ACHN (cell line): ENCODE data around the gene R3HDM2.
"Not testable (repeated sequence)": the region's sequence is repeated elsewhere in the genome, so short reads cannot be mapped to it uniquely, and the experiment has no call there.

Experiments
- DNase-seq: peaks from one replicate; pipeline ENCODE4 v3.0.0-alpha.2; 2015
- in situ Hi-C: cut with HindIII; loops from 2 replicates; pipeline ENCODE4 v1.10.0; 2017; ENCODE audit warnings: low sequenced_read_pairs, low pct_ligation_motif_present, low pct_unique_long_range_greater_than_20kb

Gene R3HDM2

DNA sequence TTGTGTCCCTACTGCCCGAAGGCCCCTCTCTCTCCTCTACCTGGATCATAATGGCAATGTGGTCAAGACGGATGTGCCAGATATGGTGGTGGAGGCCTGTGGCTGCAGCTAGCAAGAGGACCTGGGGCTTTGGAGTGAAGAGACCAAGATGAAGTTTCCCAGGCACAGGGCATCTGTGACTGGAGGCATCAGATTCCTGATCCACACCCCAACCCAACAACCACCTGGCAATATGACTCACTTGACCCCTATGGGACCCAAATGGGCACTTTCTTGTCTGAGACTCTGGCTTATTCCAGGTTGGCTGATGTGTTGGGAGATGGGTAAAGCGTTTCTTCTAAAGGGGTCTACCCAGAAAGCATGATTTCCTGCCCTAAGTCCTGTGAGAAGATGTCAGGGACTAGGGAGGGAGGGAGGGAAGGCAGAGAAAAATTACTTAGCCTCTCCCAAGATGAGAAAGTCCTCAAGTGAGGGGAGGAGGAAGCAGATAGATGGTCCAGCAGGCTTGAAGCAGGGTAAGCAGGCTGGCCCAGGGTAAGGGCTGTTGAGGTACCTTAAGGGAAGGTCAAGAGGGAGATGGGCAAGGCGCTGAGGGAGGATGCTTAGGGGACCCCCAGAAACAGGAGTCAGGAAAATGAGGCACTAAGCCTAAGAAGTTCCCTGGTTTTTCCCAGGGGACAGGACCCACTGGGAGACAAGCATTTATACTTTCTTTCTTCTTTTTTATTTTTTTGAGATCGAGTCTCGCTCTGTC, 26.1 kb upstream of the R3HDM2 start:
- in situ Hi-C loops, result loop anchor here (25.0 kb wide), 1 partner anchor 170 kb away; no protein-coding TSS in a partner anchor

DNA sequence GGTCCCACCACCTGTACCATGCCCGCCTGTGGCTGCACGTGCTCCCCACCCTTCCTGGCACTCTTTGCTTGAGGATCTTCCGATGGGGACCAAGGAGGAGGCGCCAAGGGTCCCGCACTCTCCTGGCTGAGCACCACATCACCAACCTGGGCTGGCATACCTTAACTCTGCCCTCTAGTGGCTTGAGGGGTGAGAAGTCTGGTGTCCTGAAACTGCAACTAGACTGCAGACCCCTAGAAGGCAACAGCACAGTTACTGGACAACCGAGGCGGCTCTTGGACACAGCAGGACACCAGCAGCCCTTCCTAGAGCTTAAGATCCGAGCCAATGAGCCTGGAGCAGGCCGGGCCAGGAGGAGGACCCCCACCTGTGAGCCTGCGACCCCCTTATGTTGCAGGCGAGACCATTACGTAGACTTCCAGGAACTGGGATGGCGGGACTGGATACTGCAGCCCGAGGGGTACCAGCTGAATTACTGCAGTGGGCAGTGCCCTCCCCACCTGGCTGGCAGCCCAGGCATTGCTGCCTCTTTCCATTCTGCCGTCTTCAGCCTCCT, 25.4 kb upstream of the R3HDM2 start:
- DNase-seq, result peak; percentile 81
- in situ Hi-C loops, result loop anchor here (25.0 kb wide), 1 partner anchor 169 kb away; no protein-coding TSS in a partner anchor

More for the DNA sequence above, 26.1 kb upstream of the R3HDM2 start:
- DNase-seq, result no peak

DNA sequence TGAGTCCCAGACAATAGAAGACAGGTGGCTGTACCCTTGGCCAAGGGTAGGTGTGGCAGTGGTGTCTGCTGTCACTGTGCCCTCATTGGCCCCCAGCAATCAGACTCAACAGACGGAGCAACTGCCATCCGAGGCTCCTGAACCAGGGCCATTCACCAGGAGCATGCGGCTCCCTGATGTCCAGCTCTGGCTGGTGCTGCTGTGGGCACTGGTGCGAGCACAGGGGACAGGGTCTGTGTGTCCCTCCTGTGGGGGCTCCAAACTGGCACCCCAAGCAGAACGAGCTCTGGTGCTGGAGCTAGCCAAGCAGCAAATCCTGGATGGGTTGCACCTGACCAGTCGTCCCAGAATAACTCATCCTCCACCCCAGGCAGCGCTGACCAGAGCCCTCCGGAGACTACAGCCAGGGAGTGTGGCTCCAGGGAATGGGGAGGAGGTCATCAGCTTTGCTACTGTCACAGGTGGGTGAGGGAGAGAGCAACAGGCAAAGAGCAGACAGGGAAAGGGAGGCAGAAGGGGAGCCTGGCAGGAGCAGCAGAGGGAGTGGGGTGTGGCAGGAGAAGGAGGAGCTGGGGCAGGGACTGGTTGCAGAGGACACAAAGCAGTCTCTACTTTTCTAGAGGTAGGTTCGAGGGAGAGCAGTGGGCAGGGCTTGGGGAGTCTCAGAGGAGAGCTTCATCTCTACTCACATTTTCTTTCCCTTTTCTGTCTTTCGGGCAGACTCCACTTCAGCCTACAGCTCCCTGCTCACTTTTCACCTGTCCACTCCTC, 24.7 kb upstream of the R3HDM2 start:
- in situ Hi-C loops, result loop anchor here (25.0 kb wide), 1 partner anchor 168 kb away; no protein-coding TSS in a partner anchor
- no peak for DNase-seq

DNA sequence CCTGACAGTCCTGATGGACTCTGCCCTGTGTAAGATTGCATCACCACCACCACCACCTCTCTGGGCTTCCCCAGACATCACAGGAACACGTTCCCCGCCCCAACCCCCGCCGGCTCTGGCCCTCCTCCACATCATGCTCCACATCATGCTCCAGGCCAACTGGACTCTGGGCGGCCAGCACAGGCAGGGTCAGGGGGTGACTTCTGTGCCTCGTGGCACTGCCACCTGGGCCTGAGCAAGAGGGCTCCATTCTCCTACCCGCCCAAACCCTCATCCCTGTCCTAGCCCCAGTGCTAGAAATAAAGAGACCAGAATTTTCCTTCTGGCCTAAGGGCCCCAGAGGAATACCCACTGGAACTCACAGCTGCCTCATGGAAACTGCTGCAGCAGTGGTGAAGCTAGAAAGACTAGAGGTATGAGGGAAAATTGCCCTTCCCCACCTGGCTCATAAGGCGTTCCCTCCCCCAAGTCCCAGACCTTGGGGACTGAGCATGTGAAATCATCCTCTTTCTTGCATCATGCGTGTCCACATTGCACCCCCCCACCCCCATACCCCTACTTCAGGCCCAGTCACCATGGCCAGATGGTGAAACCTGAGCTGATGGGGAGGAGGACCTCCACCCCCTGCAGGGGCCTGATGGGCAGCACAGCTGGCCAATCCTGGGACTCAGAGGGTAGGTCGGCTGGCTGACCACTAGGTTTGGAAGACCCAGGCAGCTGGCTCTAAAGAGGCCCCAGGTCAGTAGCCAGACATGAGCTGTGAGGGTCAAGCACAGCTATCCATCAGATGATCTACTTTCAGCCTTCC, 23.9 kb upstream of the R3HDM2 start, which contains the start of gene INHBE:
INHBE (plus strand) TSS at position 742 of the 808 bp plus-strand sequence. CDS start 230 bp downstream, outside the sequence.
- in situ Hi-C loops, result loop anchor here (25.0 kb wide), 1 partner anchor 167 kb away; no protein-coding TSS in a partner anchor
- DNase-seq, result no peak

DNA sequence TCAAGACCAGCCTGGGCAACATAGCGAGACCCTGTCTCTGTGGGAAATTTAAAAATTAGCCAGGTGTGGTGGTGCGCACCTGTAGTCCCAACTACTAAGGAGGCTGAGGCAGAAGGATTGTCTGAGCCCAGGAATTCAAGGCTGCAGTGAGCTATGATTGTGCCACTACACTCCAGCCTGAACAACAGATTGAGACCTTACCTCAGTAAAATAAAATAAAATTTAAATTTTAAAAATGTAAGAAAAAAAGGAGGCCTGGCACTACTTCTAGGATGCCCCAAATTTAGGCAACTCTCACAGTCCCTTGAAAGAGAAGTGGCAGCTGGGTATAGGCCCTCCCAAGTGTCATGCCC, 23.3 kb upstream of the R3HDM2 start:
- no peak for DNase-seq
- in situ Hi-C loops, result loop anchor here (25.0 kb wide), 1 partner anchor 167 kb away; no protein-coding TSS in a partner anchor

DNA sequence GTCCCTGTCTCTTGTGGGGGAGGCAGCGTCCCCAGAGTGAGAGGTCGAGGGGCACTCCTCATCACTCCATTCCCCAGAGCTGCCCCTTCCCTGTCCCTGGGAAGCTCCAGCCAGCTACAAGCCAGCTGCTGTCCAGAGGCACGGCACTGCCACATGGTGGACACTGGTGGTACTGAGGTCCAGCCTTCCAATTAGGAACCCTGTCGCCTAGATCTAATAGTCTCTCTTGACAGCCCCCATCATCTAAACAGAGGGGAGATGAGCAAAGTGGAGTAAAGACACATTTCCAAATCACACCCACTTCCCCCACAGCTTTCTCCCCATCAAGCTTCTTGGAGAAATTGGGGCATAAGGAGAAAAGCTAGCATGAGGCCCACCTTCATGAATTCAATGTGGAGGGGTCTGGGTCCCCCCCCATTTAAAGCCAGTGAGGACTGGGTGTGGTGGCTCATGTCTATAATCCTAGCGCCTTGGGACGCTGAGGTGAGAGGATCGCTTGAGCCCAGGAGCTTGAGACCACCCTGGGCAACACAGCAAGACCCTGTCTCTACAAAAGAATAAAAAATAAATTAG, 22.2 kb upstream of the R3HDM2 start:
- DNase-seq, result peak; percentile 85
- in situ Hi-C loops, result loop anchor here (25.0 kb wide), 1 partner anchor 166 kb away; no protein-coding TSS in a partner anchor

DNA sequence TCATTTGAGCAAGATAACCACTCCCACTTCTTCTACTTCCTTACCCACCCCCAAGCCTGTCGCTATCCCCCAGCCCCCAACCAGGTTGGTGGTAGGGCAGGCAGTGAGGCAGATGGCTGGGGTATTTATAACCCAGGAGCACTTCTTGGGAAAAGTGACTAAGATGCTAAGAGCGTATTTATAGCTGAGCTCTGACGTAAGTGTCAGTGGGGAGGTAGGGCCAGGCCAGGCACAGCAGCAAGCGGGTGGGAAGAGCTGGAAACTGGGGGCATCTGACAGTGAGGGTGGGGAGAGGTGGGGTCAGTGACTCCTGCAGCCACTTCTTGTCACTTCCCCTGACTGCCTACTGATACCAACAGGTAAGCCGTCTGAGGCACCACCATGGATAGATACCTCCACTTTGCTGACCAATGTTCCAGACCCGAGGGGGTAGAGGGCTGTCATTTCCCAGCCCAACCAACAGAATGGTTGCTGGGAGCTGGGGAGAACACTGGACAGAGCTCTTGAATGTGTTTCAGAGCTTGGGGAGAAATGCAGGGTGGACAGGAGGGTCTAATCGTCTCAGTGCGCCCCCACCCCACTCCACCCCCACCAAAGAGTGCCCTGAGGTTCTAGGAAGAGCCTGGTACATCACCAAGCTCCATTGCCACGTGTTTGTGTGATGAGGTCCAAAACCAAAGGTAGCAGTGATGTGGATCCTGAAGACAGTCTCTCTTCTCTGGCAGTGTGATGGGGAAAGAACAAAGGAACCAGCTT, 21.5 kb upstream of the R3HDM2 start:
- no peak for DNase-seq
- in situ Hi-C loops, result loop anchor here (25.0 kb wide), 1 partner anchor 165 kb away; no protein-coding TSS in a partner anchor

DNA sequence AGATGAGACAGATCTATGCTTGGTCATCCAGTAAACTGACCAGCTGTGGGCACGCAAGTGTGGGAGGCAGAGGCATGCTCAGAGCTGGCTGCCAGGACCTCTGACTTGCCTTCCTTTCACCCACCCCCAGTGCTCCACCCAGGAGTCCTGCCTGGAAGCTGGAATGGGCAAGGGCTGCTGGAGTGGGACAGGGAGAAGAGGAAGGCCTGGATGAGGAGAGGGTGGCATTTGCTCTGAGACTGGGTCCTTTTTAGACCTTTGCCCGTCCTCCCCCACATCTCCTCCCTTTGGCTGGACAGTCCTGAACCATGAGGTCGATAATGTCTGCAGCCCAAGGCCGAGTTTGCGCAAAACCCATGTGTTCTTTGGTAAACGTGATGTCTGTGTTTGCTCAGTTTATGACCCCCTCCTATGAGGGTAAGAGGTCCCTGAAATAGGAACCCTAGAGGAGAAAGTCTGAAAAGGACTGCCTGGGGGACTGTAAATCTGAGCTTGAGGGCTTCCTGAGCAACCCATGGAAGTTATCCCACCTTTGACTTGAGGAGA, 20.5 kb upstream of the R3HDM2 start:
- no peak for DNase-seq
- in situ Hi-C loops, result loop anchor here (25.0 kb wide), 1 partner anchor 164 kb away; no protein-coding TSS in a partner anchor

DNA sequence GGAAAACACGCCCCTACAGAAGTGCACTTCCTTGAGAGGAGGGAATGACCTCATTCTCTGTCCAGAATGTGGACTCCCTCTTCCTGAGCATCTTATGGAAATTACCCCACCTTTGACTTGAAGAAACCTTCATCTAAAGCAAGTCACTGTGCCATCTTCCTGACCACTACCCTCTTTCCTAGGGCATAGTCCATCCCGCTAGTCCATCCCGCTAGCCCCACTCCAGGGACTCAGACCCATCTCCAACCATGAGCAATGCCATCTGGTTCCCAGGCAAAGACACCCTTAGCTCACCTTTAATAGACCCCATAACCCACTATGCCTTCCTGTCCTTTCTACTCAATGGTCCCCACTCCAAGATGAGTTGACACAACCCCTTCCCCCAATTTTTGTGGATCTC, 19.2 kb upstream of the R3HDM2 start:
- in situ Hi-C loops, result loop anchor here (25.0 kb wide), 1 partner anchor 163 kb away; no protein-coding TSS in a partner anchor
- no peak for DNase-seq

DNA sequence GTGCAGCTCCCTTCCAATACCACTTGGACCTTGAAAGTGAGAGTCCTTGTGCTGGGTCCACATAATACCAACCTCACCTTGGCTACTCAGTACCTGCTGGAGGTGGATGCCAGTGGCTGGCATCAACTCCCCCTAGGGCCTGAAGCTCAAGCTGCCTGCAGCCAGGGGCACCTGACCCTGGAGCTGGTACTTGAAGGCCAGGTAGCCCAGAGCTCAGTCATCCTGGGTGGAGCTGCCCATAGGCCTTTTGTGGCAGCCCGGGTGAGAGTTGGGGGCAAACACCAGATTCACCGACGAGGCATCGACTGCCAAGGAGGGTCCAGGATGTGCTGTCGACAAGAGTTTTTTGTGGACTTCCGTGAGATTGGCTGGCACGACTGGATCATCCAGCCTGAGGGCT, 18.5 kb upstream of the R3HDM2 start:
- no peak for DNase-seq
- in situ Hi-C loops, result no loop called here

DNA sequence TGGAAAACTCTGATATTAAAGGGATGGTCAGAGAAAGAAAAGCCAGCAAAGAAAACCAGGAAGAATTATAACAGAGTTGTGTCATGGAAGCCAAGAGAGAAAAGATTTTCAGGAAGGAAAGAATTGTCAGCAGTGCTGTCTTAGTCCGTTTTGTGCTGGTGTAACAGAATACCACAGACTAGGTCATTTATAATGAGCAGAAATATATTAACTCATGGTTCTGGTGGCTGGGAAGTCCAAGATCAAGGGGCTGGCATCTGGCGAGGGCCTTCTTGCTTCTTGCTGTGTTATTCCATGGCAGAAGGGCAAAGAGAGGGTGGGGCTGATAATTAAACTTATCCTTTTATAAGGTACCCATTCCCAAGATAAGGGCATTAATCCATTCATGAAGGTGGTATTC, 17.8 kb upstream of the R3HDM2 start:
- in situ Hi-C loops, result no loop called here
- DNase-seq, result no peak

DNA sequence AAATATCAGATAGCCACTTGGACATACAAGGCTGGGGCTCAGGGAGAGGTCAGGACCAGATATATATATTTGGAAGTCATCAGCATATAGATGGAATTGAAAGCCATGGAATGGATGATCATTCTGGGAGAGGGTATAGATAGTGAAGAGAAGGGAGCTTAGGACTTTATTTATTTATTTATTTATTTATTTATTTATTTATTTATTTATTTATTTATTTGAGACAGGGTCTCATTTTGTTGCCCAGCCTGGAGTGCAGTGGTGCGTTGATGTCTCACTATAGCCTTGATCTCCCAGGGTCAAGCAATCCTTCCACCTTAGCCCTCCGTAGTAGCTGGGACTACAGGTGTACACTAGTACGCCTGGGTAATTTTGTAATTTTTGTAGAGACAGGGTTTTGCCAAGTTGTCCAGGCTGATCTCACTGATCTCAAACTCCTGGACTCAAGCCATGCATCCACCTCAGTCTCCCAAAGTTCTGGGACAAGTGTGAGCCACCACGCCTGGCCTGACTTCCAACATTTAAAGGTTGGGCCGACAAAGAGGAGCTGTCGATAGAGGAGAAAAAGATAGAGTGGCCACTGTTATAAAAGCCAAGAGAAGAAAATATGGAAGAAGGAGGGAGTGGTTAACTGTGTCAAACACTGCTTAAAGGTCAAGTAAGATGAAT, 15.6 kb upstream of the R3HDM2 start:
- in situ Hi-C loops, result no loop called here
- DNase-seq, result no peak

DNA sequence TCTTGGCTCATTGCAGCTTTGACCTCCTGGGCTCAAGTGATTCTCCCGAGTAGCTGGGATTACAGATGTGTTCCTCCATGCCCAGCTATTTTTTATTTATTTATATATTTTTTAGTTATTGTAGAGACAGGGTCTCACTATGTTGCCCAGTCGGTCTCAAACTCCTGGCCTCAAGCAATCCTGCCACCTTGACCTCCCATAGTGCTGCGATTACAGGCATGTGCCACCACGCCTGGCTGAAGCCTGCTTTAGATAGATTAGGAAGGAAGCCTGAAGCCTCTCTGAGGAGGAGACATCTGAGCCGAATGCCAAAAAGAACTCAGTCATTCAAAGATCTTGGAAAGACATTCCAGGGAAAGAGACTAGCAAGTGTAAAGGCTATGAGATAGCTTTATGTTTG, 13.9 kb upstream of the R3HDM2 start:
- in situ Hi-C loops, result no loop called here
- no peak for DNase-seq

DNA sequence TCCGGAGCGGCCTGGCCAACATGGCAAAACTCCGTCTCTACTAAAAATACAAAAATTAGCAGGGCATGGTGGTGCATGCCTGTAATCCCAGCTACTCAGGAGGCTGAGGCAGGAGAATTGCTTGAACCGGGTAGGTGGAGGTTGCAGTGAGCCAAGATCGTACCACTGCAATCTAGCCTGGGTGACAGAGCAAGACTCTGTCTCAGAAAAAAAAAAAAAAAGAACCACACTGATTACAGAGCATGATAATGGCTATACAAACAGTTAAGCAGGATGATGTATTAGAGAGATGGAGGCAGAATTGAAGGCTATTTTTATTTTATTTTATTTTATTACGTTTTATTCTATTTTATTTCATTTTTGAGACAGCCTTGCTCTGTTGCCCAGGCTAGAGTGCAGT, 13.5 kb upstream of the R3HDM2 start:
- DNase-seq, in situ Hi-C loops: not testable (repeated sequence)

DNA sequence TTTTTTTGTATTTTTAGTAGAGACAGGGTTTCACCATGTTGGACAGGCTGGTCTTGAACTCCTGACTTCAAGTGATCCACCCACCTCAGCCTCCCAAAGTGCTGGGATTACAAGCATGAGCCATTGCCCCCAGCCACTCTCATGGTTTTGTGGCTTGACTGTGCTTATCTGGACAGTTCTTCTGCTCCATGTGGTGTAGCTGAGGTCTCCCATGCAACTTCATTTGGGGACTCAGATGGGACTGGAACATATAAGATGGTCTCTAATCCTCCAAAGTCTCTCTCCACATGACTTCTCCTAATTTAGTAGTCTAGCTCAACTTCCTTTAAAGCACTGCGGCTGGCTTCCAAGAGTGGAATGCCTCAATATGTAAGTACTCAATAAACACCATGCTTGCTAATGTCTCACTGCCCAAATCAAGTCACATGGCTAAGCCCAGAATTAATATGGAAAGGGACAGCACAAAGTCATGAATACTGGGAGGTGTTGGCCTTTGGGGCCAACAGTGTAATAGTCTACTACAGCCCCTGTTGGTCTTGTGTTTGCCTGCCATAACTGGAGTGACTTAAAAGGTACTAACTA, 11.1 kb upstream of the R3HDM2 start:
- in situ Hi-C loops, result no loop called here
- no peak for DNase-seq

DNA sequence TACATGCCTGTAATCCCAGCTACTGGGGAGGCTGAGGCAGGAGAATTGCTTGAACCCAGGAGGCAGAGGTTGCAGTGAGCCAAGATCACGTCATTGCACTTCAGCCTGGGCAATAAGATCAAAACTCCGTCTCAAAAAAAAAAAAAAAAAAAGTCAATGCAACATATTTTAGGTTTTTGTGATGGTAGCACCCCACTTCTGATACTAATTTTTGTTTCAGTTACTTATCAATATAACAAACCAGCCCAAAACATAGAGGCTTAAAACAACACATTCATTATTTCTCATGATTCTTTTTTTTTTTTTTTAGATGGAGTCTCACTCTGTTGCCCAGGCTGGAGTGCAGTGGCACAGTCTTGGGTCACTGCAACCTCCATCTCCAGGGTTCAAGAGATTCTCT, 10.6 kb upstream of the R3HDM2 start:
- DNase-seq, in situ Hi-C loops: not testable (repeated sequence)
